ENCODE data around the gene HHEX.

DNA sequence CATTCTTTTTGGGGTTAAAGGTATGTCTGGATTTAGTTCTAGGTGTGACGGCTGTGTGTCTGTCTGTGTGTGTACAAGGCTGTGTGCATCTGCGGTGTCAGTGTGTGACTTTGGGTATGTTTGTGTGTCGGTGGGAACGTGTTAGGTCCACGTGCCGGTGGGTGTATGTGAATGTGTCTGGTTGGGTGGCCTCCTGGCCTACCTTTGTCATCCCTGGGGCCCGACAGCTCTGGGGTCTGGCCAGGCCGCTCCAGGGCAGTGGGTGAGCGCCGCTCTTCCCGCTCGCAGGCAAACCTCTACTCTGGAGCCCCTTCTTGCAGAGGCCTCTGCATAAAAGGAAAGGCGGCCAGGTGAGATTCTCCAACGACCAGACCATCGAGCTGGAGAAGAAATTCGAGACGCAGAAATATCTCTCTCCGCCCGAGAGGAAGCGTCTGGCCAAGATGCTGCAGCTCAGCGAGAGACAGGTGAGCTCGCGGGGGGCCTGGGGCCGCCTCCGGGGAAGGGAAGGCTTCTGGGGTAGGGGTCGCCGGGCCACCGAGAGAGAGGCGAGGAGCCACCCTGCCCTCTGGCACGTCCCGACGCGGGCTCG, 2.4 kb downstream of the HHEX start:
- TF ChIP-seq, protein P1, sequence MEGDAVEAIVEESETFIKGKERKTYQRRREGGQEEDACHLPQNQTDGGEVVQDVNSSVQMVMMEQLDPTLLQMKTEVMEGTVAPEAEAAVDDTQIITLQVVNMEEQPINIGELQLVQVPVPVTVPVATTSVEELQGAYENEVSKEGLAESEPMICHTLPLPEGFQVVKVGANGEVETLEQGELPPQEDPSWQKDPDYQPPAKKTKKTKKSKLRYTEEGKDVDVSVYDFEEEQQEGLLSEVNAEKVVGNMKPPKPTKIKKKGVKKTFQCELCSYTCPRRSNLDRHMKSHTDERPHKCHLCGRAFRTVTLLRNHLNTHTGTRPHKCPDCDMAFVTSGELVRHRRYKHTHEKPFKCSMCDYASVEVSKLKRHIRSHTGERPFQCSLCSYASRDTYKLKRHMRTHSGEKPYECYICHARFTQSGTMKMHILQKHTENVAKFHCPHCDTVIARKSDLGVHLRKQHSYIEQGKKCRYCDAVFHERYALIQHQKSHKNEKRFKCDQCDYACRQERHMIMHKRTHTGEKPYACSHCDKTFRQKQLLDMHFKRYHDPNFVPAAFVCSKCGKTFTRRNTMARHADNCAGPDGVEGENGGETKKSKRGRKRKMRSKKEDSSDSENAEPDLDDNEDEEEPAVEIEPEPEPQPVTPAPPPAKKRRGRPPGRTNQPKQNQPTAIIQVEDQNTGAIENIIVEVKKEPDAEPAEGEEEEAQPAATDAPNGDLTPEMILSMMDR (conservative IDR thresholded peaks at IDR 0.05; ENCODE audit: low read length) = no peak
- TF ChIP-seq EZH2phosphoT487 (IDR thresholded peaks at IDR 0.05; ENCODE audit: borderline replicate concordance) = no peak

Data from Loucy (cell line).